Brain microvascular endothelial cell (primary cell): Measurements from ENCODE around the gene GREM1.

Source experiments
- DNase-seq: peaks from one replicate; pipeline ENCODE4 v3.0.0-alpha.2; 2020
- H3K27ac ChIP-seq: fragments of 250-450 bp; sonication (Bioruptor Pico); 2 replicates; pipeline ENCODE4 v1.5.1; 2020; ENCODE audit warnings: mild to moderate bottlenecking, moderate library complexity
- H3K27me3 ChIP-seq: fragments of 250-450 bp; sonication (Bioruptor Pico); replicated peaks from 2 replicates; pipeline ENCODE4 v1.5.1; 2020; ENCODE audit warnings: mild to moderate bottlenecking
- H3K36me3 ChIP-seq: fragments of 250-450 bp; sonication (Bioruptor Pico); replicated peaks from 2 replicates; pipeline ENCODE4 v1.5.1; 2020; ENCODE audit warnings: mild to moderate bottlenecking
- H3K4me3 ChIP-seq: 2 replicates; pipeline ENCODE4 v1.5.1; 2011; ENCODE audit warnings: low read depth, mild to moderate bottlenecking, control low read depth, low read length, moderate library complexity
- CTCF ChIP-seq: IDR thresholded peaks from 2 replicates; pipeline ENCODE4 v1.5.1; 2011; ENCODE audit warnings: low read depth, mild to moderate bottlenecking, moderate library complexity, low read length, control low read depth, inconsistent platforms; ENCODE audit errors: missing control alignments
- in situ Hi-C: cut with HindIII; loops from 2 replicates; pipeline ENCODE4 v1.10.0; 2017; ENCODE audit warnings: low sequenced_read_pairs, low pct_ligation_motif_present

The GREM1 gene

GRCh38 chr15:32682977-32683630 is 34.7 kb upstream of the GREM1 start:
- Histone ChIP-seq H3K36me3 (no peaks in the 10 kb centered on the region), H3K4me3 (no peak overlapping the region), H3K27me3 (no peaks in the 10 kb centered on the region), H3K27ac (peak overlapping the region; percentile 89)
- no peak for TF ChIP-seq CTCF
- DNase-seq = no peak
- in situ Hi-C loops = no loop called here

- H3K27me3 ChIP-seq = no peaks in the 10 kb centered on the region
- peak overlapping the region; percentile 89 for H3K27ac ChIP-seq
- no peak for TF ChIP-seq CTCF
- H3K36me3 ChIP-seq = no peaks in the 10 kb centered on the region
- H3K4me3 ChIP-seq = peak overlapping the region; percentile 1
- in situ Hi-C loops = no loop called here
- DNase-seq = peak; percentile 87
Observed at GRCh38 chr15:32683906-32684584, 33.8 kb upstream of the GREM1 start.

GRCh38 chr15:32685576-32685975 is 32.2 kb upstream of the GREM1 start:
- in situ Hi-C loops = no loop called here
- H3K27ac ChIP-seq = peak overlapping the region; percentile 89

GRCh38 chr15:32687556-32687955 is 30.2 kb upstream of the GREM1 start:
- Histone ChIP-seq H3K4me3 (no peak overlapping the region), H3K36me3 (no peaks in the 10 kb centered on the region), H3K27me3 (no peaks in the 10 kb centered on the region), H3K27ac (peak overlapping the region; percentile 75)
- in situ Hi-C loops = no loop called here
- DNase-seq = peak; percentile 68
- TF ChIP-seq CTCF = no peak

More at GRCh38 chr15:32685576-32685975, 32.2 kb upstream of the GREM1 start:
- no peak overlapping the region for H3K4me3 ChIP-seq
- H3K36me3 ChIP-seq = no peaks in the 10 kb centered on the region
- no peak for TF ChIP-seq CTCF
- H3K27me3 ChIP-seq = no peaks in the 10 kb centered on the region
- peak; percentile 64 for DNase-seq

- in situ Hi-C loops = no loop called here
- no peaks in the 10 kb centered on the region for H3K36me3 ChIP-seq
- H3K27me3 ChIP-seq = no peaks in the 10 kb centered on the region
- H3K27ac ChIP-seq = peak overlapping the region; percentile 75
- DNase-seq = peak; percentile 62
- H3K4me3 ChIP-seq = no peak overlapping the region
- no peak for TF ChIP-seq CTCF
Observed at GRCh38 chr15:32688151-32688639, 29.6 kb upstream of the GREM1 start.
